ENCODE results near the gene TGFB2. TPM values are rescaled to one million over a fixed set of nuclear protein-coding genes. Genes with fewer than 3 reads are reported as not detected.

The TGFB2 gene
- polyA plus RNA-seq, 1 donor from 2014 or later = 0.10 TPM

- no peaks in the 10 kb centered on the region for H3F3A ChIP-seq (ENCODE audit: insufficient read depth, low read length, poor library complexity, severe bottlenecking)
- H2AFZ ChIP-seq (ENCODE audit: low read depth, low read length) = peak overlapping the region; percentile 53
- H3K27ac ChIP-seq (ENCODE audit: low read length) = peak overlapping the region; percentile 18
- peak overlapping the region; percentile 79 for H3K4me3 ChIP-seq (ENCODE audit: low read length)
- H3K36me3 ChIP-seq (ENCODE audit: insufficient read depth, low read length) = no peaks in the 10 kb centered on the region
- H3K79me2 ChIP-seq (replicated peaks; ENCODE audit: insufficient read depth, low read length) = no peaks in the 10 kb centered on the region
- H3K9me2 ChIP-seq (ENCODE audit: insufficient read depth, low read length) = no peaks in the 10 kb centered on the region
- H3K4me2 ChIP-seq (ENCODE audit: low read length) = peak overlapping the region; percentile 74
- no peaks in the 10 kb centered on the region for H3K9me3 ChIP-seq (ENCODE audit: low read length)
- peak; percentile 65 for TF ChIP-seq SMC3 (conservative IDR thresholded peaks at IDR 0.05; ENCODE audit: poor library complexity)
- TF ChIP-seq EP300 (conservative IDR thresholded peaks at IDR 0.05; ENCODE audit: poor library complexity, severe bottlenecking) = peak; percentile 51
- peak; percentile 37 for TF ChIP-seq TAF1 (IDR thresholded peaks at IDR 0.05; ENCODE audit: low read depth)
- TF ChIP-seq EZH2 (IDR thresholded peaks at IDR 0.05; ENCODE audit: borderline replicate concordance, insufficient read depth, low read length, poor library complexity, severe bottlenecking) = no peak
- peak; percentile 52 for TF ChIP-seq POLR2AphosphoS5 (IDR thresholded peaks at IDR 0.05)
- peak; percentile 15 for TF ChIP-seq REST (IDR thresholded peaks at IDR 0.05; ENCODE audit: borderline replicate concordance)
- peak; percentile 63 for TF ChIP-seq RAD21 (conservative IDR thresholded peaks at IDR 0.05)
- peak; percentile 92 for TF ChIP-seq MXI1 (conservative IDR thresholded peaks at IDR 0.05; ENCODE audit: poor library complexity, severe bottlenecking)
- no peak for TF ChIP-seq CTCF (IDR thresholded peaks at IDR 0.05; ENCODE audit: poor library complexity, severe bottlenecking)
- peaks cover 27% of the 10 kb centered on the region for H3K27me3 ChIP-seq (ENCODE audit: insufficient read depth, low read depth, low read length)
- peak overlapping the region; percentile 66 for H3K9ac ChIP-seq (ENCODE audit: low read length)
- no peaks in the 10 kb centered on the region for H4K20me1 ChIP-seq (ENCODE audit: insufficient read depth)
Observed at GRCh38 chr1:218345673-218346390, 696 bp downstream of the TGFB2 start.

GRCh38 chr1:218346391-218347204 lies 1.5 kb downstream of the TGFB2 start:
- peak overlapping the region; percentile 79 for H3K4me3 ChIP-seq (ENCODE audit: low read length)
- no peaks in the 10 kb centered on the region for H3K36me3 ChIP-seq (ENCODE audit: insufficient read depth, low read length)
- peak overlapping the region; percentile 17 for H3K4me2 ChIP-seq (ENCODE audit: low read length)
- H3K9ac ChIP-seq (ENCODE audit: low read length) = peak overlapping the region; percentile 66
- peaks cover 27% of the 10 kb centered on the region for H3K27me3 ChIP-seq (ENCODE audit: insufficient read depth, low read depth, low read length)
- H3K79me2 ChIP-seq (replicated peaks; ENCODE audit: insufficient read depth, low read length) = no peaks in the 10 kb centered on the region
- H3K9me3 ChIP-seq (ENCODE audit: low read length) = no peaks in the 10 kb centered on the region
- no peaks in the 10 kb centered on the region for H3K9me2 ChIP-seq (ENCODE audit: insufficient read depth, low read length)
- no peaks in the 10 kb centered on the region for H4K20me1 ChIP-seq (ENCODE audit: insufficient read depth)
- H2AFZ ChIP-seq (ENCODE audit: low read depth, low read length) = no peak overlapping the region
- TF ChIP-seq EP300 (conservative IDR thresholded peaks at IDR 0.05; ENCODE audit: poor library complexity, severe bottlenecking) (no peak), SMC3 (conservative IDR thresholded peaks at IDR 0.05; ENCODE audit: poor library complexity) (no peak), MXI1 (conservative IDR thresholded peaks at IDR 0.05; ENCODE audit: poor library complexity, severe bottlenecking) (no peak), POLR2AphosphoS5 (IDR thresholded peaks at IDR 0.05) (no peak)
- H3K27ac ChIP-seq (ENCODE audit: low read length) = no peak overlapping the region
- H3F3A ChIP-seq (ENCODE audit: insufficient read depth, low read length, poor library complexity, severe bottlenecking) = no peaks in the 10 kb centered on the region

Data from neural cell (in vitro differentiated cells).